GM19397 (cell line): ENCODE data around the gene INHBC.
"Not testable (repeated sequence)": the region's sequence is repeated elsewhere in the genome, so short reads cannot be mapped to it uniquely, and the experiment has no call there.

ENCODE experiments used
- ATAC-seq: cut with Tn5 transposase; IDR thresholded peaks from one replicate; pipeline ENCODE4 v1.9.1; 2021; ENCODE audit warnings: mild to moderate bottlenecking, moderate library complexity; ENCODE audit not compliant: unreplicated experiment

INHBC gene

GRCh38 chr12:57434517-57435223 is at the start of gene INHBC:
Gene INHBC, plus strand, starts transcription at chr12:57434784. Its CDS starts 103 bp downstream, at chr12:57434887.
- no peak for ATAC-seq

GRCh38 chr12:57385586-57385985 is 49.0 kb upstream of the INHBC start:
- no peak for ATAC-seq

GRCh38 chr12:57386187-57386720 is 48.3 kb upstream of the INHBC start:
- ATAC-seq: no peak

- ATAC-seq: no peak
Observed at GRCh38 chr12:57388425-57388824, 46.2 kb upstream of the INHBC start.

- no peak for ATAC-seq
Observed at GRCh38 chr12:57389033-57389432, 45.6 kb upstream of the INHBC start.

GRCh38 chr12:57390174-57390573 is 44.4 kb upstream of the INHBC start:
- ATAC-seq: no peak

GRCh38 chr12:57395121-57395520 is 39.5 kb upstream of the INHBC start:
- ATAC-seq: no peak

GRCh38 chr12:57397441-57397840 is 37.1 kb upstream of the INHBC start:
- no peak for ATAC-seq

- not testable (repeated sequence) for ATAC-seq
Observed at GRCh38 chr12:57399718-57400463, 34.7 kb upstream of the INHBC start.

GRCh38 chr12:57401165-57401564 is 33.4 kb upstream of the INHBC start:
- no peak for ATAC-seq

- not testable (repeated sequence) for ATAC-seq
Observed at GRCh38 chr12:57402156-57402555, 32.4 kb upstream of the INHBC start.

GRCh38 chr12:57404966-57405640 is 29.5 kb upstream of the INHBC start:
- no peak for ATAC-seq

GRCh38 chr12:57410534-57410933 is 24.1 kb upstream of the INHBC start:
- ATAC-seq: no peak

- not testable (repeated sequence) for ATAC-seq
Observed at GRCh38 chr12:57414160-57414559, 20.4 kb upstream of the INHBC start.

GRCh38 chr12:57415088-57415487 is 19.5 kb upstream of the INHBC start:
- ATAC-seq: no peak

- no peak for ATAC-seq
Observed at GRCh38 chr12:57416039-57416996, 18.3 kb upstream of the INHBC start.

- ATAC-seq: no peak
Observed at GRCh38 chr12:57418255-57418654, 16.3 kb upstream of the INHBC start.

GRCh38 chr12:57419495-57419894 is 15.1 kb upstream of the INHBC start:
- ATAC-seq: no peak

- no peak for ATAC-seq
Observed at GRCh38 chr12:57420482-57420881, 14.1 kb upstream of the INHBC start.

- ATAC-seq: not testable (repeated sequence)
Observed at GRCh38 chr12:57426948-57427347, 7.6 kb upstream of the INHBC start.
